ENCODE data around the gene CCDC9. TPM values are rescaled to one million over a fixed set of nuclear protein-coding genes. Genes with fewer than 3 reads are reported as not detected.
"Not testable (repeated sequence)": the region's sequence is repeated elsewhere in the genome, so short reads cannot be mapped to it uniquely, and the experiment has no call there.

The CCDC9 gene
- total and polyA plus RNA-seq, 2 of the 8 experiments (the other 6 are each of a cell fraction or from before 2014, with no cell fraction given), result 3.7 to 29.8 TPM

GRCh38 chr19:47261946-47262793, 5.8 kb downstream of the CCDC9 start:
- not testable (repeated sequence) for H3K18ac ChIP-seq (ENCODE audit: extremely low read depth, low read length); H3K4me2 ChIP-seq (ENCODE audit: insufficient read depth in 1 of 2, low read depth in 2 of 2, low read length in 2 of 2); H3K56ac ChIP-seq (replicated peaks; ENCODE audit: insufficient read length, low read depth, low read length); FAIRE-seq; H2AFZ ChIP-seq (ENCODE audit: low read length); H3K4me3 ChIP-seq (ENCODE audit: extremely low read depth in 1 of 4, insufficient read depth in 2 of 4, low read depth in 3 of 4, low read length in 4 of 4); H4K5ac ChIP-seq (ENCODE audit: insufficient read length, low read depth, low read length); H4K8ac ChIP-seq (ENCODE audit: extremely low read depth, insufficient read depth, low read length); H3K23ac ChIP-seq (ENCODE audit: insufficient read length); H3K9ac ChIP-seq (replicated peaks in 1 of 4; ENCODE audit: extremely low read depth in 1 of 4, low read depth in 3 of 4, low read length in 3 of 4); H2BK20ac ChIP-seq (ENCODE audit: low read length); H4K91ac ChIP-seq (replicated peaks; ENCODE audit: insufficient read length, low read length); H3K79me1 ChIP-seq (ENCODE audit: low read depth, low read length); H2BK120ac ChIP-seq (replicated peaks; ENCODE audit: low read depth, low read length); H3K23me2 ChIP-seq (ENCODE audit: low read depth, low read length); H2BK5ac ChIP-seq (ENCODE audit: low read depth, low read length); H2BK15ac ChIP-seq (ENCODE audit: low read length); H3K9me3 ChIP-seq (ENCODE audit: insufficient read depth in 2 of 2, low read depth in 1 of 2, low read length in 1 of 2); H3K27ac ChIP-seq (ENCODE audit: low read depth, low read length); H2BK12ac ChIP-seq (ENCODE audit: low read depth, low read length); DNase-seq (ENCODE audit: low read depth in 1 of 2, low spot score in 2 of 2); H3K4ac ChIP-seq (replicated peaks; ENCODE audit: insufficient read length, low read depth, low read length); H3K14ac ChIP-seq (ENCODE audit: insufficient read length); H4K20me1 ChIP-seq (replicated peaks in 1 of 2; ENCODE audit: control insufficient read depth in 1 of 2, insufficient read depth in 2 of 2, low read length in 2 of 2); H2AK5ac ChIP-seq (ENCODE audit: low read depth, low read length); H3K27me3 ChIP-seq (replicated peaks in 1 of 4; ENCODE audit: control insufficient read depth in 3 of 4, extremely low read depth in 1 of 4, insufficient read depth in 3 of 4, low read length in 3 of 4); H3K4me1 ChIP-seq (replicated peaks in 1 of 4; ENCODE audit: control insufficient read depth in 3 of 4, insufficient read depth in 4 of 4, low read length in 3 of 4)
- WGBS, 2 experiments (ENCODE audit: extremely low coverage in 1 of 2, insufficient coverage in 1 of 2, insufficient read length in 1 of 2, insufficient replicate concordance in 2 of 2, low coverage in 1 of 2, low lambda C conversion rate in 2 of 2, missing lambda C conversion rate in 1 of 2), result 97% methylated on average over 11 of the region's 14 CpGs; no CpG with 5 or more reads in 1 of the 2 experiments
- POLR2A ChIA-PET (ENCODE audit: partially characterized antibody), result interaction anchor here (0.6 to 4.8 kb wide), 6 partner anchors 8 to 149 kb away, joined by 3 to 49 read pairs (median 5); partner anchors contain the start of genes DHX34, INAFM1 and ZC3H4
- Histone ChIP-seq H3K36me3 (ENCODE audit: control insufficient read depth in 2 of 4, insufficient read depth in 4 of 4, low read length in 3 of 4) (peaks cover 10 to 49% (median 28%) of the 10 kb centered on the region in 4 experiments; a peak in 7 of 8 replicates), H3K79me2 (ENCODE audit: control insufficient read depth in 1 of 2, insufficient read depth in 2 of 2, low read length in 2 of 2) (peaks cover 0 to 15% of the 10 kb centered on the region in 2 experiments; a peak in 2 of 4 replicates)
- CTCF ChIA-PET (ENCODE audit: partially characterized antibody), result interaction anchor here (0.6 to 3.9 kb wide), 6 partner anchors 10 to 483 kb away, joined by 3 to 14 read pairs (median 4); no protein-coding TSS in a partner anchor

Data from H1 (cell line).